ENCODE measurements around the gene PRKN.
"Not testable (repeated sequence)": the region's sequence is repeated elsewhere in the genome, so short reads cannot be mapped to it uniquely, and the experiment has no call there.

Gene PRKN

DNA sequence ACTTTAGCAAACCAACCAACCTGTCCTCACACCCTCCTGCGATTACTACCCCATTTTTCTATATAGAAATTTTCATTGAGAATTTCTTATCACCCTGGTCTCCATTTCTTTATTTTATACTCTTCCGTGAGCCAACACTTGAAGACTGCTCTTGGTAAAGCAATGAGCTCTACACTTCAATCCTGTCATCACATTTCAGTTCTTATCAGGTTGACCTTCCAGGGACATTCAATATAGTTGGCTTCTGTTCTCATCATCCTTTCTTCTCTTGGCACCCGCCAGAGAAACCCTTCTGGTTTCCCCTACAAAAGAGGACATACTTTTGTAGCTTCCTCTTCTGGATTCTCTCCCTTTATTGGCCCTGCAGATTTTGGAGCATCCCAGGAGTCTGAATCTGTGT is 279.3 kb downstream of the PRKN start:
- DNase-seq (ENCODE audit: low read depth in 2 of 2): no peak

DNA sequence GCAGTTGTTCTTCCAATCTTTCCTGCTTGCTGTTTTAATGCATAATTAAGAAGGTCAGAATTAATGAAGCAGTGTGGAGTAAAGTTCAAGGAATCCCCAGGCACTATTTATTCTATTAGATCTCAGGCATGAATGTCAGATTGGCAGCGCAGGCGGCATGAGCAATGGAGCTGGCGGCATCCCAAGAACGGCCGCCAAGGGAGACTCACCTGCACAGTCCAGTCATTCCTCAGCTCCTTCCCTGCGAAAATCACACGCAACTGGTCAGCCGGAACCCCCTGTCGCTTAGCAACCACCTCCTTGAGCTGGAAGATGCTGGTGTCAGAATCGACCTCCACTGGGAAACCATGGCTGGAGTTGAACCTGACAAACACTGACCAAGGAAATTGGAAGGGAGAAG is 284.5 kb downstream of the PRKN start:
- DNase-seq (ENCODE audit: low read depth in 2 of 2): no peak

DNA sequence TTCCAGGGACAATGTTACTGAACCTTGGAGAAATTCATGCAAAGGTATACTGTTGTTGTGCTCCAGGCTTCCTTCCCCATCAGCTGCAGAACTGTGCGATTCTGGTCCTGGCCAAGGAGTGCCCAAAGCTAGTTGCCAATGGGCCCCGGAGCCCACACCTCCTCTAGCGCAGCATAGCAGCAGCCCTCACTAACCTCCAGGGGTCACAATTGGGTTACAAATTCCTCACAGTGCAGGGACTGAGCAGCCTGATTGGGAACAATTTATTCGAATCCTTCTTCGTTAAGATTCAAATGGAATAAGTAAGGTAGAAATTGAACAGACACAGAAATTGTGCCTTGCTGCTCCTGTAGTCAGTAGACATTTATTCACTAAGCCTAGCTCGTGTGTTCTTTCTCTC is 284.9 kb downstream of the PRKN start:
- no peak for DNase-seq (ENCODE audit: low read depth in 2 of 2)

DNA sequence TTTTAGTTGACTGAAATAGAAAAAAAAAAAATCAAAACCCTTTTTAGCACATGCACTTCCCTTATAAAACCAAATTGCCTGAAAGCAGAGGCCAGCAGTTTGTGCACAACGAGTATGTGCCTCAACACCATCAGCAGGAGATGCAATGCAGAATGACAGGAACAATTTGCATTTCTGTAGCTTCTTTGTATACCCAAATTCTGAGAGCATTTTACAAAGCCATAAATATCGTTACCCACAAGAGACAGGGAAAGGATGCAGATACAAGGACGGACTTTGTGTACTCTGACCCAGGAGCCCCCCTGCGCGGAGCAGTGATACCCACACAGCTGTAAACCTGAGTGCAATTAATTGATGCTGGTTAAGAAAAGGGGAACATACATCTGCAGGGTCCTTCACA is 285.6 kb downstream of the PRKN start:
- DNase-seq (ENCODE audit: low read depth in 2 of 2): no peak

DNA sequence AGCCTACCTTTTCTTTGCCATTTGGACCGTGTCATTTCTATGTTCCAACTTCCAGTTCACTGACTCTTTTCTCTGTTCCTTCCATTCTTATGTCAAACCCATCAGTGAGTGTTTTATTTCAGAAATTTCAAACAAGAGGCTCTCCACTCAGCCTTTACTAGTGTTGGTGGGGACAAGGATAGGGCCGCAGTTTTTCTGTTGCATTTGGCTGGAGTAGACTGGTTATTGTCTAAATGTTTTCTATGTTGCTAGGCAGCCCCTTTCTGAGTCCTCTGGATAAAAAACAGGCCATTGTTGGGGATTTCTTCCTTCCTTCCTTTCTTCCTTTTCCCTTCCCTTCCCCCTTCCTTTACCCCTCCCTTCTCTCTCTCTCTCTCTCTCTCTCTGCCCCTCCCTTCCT is 288.6 kb downstream of the PRKN start:
- DNase-seq (ENCODE audit: low read depth in 2 of 2): no peak

DNA sequence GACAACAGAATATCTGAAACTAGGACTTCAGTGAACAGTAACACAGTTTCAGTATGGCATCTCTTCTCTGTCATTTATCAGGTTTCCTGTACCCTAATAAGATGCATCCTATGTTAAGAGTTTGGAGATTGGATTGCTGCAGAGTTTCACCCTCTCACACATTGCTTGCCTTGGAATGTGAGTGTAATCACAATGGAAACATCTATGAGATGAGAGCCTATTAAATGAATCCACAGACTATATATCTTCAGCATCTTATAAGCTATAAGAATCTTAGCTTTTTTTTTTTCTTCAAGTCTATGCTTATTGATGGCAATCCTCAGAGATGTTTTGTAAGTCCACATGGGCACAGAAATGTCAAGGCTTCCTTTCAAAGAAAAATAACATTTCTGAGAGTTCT is 292.5 kb downstream of the PRKN start:
- DNase-seq (ENCODE audit: low read depth in 2 of 2): no peak

DNA sequence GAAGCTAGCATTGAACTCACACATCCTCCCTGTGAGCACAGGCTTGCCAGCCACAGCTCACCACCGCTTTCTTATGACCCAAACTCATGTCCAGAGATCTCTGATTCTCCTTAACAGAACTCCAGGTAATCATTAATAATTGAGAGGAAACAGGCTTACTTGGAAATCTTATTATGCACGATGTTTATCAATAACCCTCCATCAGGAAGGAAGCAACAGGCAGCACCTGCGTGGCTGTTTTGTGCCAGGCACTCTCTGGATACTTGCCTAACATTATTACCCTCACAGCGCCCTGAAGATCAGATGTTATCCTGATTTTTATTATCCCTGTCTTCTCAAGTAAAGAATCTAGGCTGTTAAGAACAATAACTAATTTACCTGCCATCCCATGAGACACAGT is 306.6 kb downstream of the PRKN start:
- DNase-seq (ENCODE audit: low read depth in 2 of 2): no peak

DNA sequence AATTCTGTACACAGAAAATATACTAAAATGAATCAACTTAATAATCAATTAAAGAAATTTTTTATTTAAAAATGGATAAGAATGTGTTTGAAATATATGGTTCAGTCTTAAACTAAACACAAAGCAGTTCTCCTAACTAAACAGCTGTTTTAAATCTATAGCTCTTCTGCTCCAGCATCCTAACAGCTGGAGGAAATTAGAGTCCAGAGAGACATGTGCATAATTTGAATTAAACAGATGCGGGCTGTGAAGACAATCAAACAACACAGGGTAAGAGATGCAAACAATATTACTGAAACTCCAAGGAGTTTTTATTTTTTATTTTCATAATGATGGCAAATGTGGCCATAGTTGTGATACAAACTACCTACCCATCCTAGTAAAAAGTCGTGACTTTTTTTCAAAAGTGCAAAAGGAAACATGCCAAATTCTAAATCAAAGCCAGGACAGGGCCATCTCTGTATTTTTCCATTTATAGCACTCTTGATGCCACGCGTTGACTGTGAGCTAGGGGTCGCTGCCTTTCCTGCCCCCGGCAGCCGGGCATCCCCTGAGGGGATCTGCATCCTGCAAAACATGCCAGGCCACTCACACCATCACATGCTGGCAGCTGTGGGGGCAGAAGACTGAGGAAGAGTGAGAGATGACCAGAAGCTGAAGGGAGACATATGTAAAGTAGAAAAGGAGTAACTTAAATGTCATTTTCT is 310.6 kb downstream of the PRKN start:
- DNase-seq (ENCODE audit: low read depth in 2 of 2): no peak

DNA sequence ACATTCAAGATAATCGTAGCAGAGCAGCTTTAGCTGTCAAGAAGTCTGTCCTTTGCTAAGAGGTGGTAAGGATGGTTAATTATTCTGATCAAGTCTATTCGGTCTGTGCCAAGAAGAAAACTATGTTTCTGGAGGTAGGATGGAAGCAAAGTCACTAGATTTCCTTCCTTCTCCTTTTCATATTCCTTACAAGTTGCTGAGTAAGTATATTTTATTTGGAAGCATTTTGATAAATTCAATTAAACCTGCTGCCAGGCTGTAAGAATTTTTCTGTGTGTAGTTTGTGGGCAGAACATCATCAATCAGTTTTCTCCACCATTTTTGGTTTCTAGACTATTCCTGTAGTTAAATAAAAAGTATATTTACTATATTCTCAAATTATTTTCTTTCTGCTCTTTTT is 311.3 kb downstream of the PRKN start:
- no peak for DNase-seq (ENCODE audit: low read depth in 2 of 2)

DNA sequence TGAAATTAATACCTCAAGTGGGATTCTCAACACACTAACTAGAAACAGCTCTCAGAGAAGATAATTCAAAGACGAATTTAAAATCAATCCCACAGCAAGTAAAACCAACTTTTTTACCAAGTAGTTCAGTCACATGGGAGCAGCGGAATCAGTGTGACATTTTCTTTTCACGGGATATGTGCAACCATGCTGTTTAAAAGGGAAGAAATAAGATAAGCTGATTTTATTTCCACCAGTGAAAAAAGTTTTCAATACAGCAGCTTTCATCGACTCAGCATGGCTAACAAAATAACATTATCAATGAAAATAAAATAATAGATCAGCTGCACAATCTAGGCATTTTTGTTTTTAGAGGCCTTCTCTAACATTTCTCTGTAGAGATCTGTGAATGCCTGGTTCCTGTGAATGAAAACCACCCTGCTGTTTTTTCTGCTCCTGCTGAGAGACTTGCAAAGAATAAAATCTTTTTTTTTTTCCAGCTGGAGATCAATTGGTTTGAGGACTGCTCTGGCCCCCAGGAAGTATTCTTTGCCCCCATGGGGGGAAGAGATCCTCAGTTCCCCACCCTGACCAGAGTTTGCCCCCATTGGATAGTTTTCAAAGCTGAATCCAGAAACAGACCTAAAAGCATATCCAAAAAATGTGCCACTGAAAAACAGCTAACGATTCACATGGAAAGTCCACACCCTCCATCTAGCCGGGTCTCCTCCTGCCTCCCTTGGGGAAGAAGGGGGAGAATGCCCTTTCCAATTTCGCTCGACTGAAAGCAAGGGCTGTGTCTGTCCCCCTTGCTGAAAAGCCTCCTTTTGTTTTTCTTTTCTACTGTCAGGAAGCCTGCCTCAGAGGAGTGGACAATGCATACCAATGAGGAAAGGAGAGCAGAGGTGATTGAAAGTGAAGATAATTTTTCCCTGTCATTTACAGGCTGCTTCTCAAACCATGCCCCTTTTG is 317.6 kb downstream of the PRKN start:
- DNase-seq (ENCODE audit: low read depth in 2 of 2): no peak

DNA sequence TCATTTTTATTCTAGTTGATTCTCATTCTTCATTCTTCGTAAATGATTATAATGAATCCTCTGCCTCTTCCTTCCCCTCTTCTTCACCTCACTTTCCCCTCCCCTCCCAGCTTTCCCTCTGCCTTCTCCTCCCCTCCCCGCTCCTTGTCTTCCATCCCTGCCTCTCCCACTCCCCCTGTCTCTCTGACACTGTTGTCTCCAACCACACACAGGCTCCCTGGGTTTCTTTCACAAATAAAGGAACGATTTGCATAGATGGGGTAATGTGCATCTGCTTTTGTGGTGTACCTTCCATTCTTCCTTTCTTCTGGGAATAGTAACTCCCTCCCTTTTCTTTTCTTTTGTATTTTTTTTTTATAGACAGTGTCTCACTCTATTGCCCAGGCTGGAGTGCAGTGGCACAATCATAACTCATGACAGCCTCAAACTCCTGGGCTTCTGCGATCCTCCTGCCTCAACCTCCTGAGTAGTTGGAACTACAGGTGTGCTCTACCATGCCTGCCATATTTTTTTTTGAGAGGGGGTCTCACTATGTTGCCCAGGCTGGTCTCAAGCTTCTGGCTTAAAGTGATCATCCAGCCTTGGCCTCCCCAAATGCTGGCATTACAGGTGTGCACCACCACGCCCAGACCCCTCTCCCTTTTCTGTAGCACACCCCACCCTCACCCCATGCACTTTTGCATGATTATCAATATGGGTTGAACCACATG is 318.6 kb downstream of the PRKN start:
- DNase-seq (ENCODE audit: low read depth in 2 of 2): no peak

DNA sequence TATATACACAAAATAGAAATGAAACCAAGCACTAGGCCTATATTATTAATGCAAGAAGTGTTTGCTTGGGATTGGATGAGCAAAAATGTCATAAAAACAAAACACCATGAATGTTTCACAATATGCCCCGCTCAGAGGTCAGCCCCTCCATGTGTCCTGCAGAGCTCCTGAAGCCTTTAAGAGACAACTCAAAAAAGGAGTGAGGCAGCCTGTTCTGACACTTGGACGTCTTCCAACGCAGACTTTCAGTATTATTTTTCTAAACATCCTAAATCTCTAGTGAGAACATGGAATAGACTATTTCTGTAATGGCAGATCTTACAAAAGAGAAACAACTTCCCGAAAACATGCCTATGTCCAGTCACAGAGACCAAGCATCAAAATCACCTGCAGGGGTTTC is 322.6 kb downstream of the PRKN start:
- no peak for DNase-seq (ENCODE audit: low read depth in 2 of 2)

DNA sequence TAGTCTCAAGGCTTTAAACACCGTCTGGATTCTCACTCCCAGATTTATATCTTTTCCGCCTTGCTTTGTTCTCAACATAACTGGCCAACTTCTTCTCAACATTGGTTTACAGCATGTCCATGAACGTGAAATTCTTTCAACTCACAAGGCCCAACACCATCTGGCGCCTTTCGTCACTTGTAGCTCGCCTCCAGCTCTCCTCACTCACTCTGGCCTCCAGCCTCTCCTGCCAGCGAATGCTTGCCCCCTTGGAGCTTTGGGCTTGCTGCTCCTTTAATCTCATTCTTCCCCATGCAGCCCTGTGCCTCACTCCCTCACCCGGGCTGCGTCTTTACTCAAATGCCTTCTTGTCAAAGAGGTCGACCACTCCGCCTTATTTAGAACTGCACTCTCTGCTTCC is 324.5 kb downstream of the PRKN start:
- DNase-seq (ENCODE audit: low read depth in 2 of 2): no peak

DNA sequence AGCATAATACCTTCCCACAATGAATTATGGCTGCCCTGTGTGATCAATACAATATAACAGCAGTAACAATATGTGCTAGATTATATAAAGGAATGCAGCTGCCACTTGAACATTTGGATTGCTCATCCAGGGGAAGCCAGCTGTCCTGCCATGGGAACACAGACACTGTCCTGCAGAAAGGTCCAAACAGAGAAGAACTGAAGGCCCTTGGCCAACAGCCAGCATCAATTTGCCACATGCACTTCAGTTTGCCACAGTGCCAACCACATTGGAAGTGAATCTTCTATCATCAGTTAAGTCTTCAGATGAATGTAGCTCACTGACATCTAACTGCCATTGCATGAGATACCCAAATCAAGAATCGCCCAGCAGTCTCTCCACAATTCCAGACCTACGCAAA is 332.4 kb downstream of the PRKN start:
- no peak for DNase-seq (ENCODE audit: low read depth in 2 of 2)

DNA sequence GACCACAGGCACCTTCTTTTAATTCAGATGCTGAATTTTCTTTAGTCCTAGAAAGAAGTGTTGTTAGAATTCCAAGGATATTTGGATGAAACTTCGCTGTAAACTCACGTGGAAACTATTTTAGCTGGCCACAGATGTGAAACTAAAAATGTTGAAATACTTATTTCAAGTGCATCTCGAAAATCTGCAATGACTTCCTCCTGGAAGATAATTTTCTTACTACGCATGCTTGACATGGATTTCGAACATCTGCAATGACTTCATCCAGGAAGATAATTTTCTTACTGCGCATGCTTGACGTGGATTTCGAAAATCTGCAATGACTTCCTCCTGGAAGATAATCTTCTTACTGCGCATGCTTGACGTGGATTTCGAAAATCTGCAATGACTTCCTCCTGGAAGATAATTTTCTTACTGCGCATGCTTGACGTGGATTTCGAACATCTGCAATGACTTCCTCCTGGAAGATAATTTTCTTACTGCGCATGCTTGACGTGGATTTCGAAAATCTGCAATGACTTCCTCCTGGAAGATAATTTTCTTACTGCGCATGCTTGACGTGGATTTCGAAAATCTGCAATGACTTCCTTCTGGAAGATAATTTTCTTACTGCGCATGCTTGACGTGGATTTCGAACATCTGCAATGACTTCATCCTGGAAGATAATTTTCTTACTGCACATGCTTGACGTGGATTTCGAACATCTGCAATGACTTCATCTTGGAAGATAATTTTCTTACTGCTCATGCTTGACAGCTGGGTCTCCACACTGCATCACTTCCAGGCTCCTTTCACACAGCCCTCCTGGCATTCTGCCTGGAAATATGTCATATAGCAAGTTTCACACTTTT is 336.4 kb downstream of the PRKN start:
- not testable (repeated sequence) for DNase-seq (ENCODE audit: low read depth in 2 of 2)

DNA sequence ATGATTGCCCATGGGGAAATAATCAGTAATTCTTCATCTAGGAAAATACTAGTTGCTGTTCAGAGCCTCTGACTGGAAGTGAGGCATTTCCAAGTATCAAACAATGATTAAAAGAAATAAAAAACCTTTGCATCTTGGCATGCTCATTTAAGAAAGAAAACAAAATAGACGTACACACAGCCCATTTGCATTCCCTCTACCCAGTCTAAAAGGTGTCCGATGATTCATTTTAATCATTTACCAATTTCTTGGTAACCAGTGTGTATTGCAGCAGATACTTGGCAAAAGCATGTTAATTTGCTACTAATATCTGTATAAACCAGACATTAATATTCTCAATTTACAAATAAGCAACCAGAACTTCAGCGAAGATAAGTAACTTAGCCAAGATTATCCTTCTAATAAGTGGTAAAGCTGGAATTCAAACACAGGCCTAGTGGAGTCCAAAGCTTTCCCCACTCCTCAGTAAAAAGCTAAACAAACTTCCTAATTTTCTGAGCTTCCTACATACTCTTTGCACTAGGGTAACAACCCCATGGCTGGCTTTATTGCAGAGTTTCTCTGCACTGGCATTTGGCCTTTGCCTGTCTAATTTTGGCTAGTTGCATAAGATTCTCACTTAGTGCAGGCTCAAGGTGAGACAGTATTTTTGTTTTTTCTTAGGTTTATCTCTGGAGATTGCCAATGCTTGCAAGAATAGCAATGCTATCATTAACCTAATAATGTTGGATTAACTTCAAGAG is 338.1 kb downstream of the PRKN start:
- no peak for DNase-seq (ENCODE audit: low read depth in 2 of 2)

DNA sequence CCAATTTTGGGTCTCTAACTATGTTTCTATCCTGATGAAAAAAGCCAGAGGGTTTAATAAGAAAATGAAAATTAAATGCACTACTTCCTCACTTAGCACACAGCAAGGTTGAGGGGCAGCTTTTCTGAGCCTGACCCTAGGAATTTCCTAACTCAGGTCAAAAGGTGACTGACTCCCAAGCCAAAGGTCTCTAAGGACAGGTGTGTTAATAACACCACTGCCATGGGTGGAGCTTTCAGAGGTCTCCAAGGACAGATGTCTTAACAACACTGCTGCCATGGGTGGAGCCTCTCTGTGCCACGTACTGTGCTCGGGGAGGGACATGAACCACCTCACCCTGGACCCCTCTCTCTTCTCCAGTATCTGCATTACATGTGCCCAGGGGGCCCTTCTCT is 339.2 kb downstream of the PRKN start:
- DNase-seq (ENCODE audit: low read depth in 2 of 2): no peak

DNA sequence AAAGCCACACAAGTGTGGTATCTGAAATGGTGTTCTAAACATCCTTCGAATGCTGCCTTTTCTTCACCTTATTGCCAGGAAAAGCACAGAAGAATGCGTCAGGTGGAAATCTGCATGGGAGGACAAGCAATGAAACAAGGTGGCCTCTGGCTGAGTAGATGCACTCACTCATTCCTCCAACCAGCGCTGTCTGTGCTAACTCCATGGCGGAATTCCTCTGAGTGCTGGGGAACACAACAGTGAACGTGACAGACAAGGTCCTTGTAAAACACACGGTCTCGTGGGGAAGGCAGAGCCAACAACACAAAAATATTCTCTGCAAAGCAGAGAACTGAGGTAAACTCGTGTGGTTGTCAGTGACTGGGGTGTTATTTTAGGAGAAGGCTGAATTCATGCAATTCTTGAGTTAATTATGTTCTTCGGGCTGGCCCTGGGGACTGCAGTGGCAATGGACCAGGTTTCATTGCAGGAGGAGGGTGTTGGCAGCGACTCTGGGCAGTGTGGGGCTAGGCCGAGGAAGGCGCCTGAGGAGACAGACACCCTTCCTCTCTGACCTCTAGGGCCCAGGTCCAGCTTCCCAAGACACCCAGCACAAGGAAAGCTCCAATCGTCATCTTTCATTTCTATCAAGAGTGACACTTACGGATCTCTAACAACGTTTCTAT is 339.7 kb downstream of the PRKN start:
- no peak for DNase-seq (ENCODE audit: low read depth in 2 of 2)

DNA sequence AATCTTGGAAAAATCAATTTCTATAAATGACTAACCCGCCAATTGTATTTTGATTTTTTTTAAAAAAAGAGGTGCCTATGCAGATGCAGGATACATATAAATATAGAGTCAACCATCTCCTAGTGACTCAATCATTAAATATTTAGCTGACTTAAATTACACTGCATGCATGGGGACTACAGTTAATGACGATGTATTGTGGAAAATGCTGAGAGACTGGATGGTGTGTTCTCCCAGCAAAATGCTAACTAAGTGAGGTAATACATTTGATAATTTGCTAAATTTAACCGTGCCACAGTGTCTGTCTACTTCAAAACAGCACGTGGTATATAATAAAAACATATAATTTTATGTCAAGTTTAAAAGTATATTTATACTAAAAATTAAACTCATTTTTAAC is 341.6 kb downstream of the PRKN start:
- DNase-seq (ENCODE audit: low read depth in 2 of 2): no peak

DNA sequence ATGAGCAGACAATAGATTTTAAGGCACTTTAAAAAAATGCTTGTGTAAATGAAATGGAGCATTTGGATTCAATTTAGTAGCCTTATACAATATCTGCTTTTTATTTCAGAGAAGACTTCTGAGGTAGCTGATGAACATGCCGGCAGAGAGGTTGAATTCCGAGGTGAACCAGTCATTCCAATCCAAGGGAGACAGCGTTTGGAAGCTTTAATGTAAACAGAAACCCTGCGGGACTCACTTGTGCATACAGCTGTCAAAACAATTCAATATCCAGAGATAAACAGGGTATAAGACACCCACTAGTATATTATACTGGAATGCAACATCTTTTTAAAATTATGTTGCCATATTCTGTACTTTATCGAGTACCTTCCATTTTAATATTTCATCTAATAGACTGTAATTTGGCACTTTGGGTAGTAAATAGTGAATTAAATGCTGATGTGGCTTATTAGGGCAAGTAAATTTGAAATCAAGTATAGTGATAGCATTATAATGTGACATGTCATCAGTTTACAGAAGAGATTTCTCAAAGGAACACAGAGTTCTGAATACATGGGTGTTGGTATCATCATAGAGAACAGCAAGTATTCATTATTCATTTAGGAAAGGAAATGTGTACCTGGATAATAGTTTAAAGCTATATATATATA is 347.7 kb downstream of the PRKN start:
- DNase-seq (ENCODE audit: low read depth in 2 of 2): no peak
